WTC11 (cell line): ENCODE results near the gene OPN1LW.

ENCODE experiments used
- CREB1 ChIP-seq: sonication (generic); formaldehyde crosslinking; IDR thresholded peaks from 2 replicates; pipeline ENCODE4 v1.8.0; 2023; ENCODE audit warnings: mild to moderate bottlenecking, missing genetic modification reagents
- IRF2 ChIP-seq: sonication (generic); formaldehyde crosslinking; IDR thresholded peaks from 2 replicates; pipeline ENCODE4 v1.8.0; 2022; ENCODE audit warnings: low read depth, missing genetic modification reagents, borderline replicate concordance
- JUN ChIP-seq: sonication (generic); formaldehyde crosslinking; IDR thresholded peaks from 2 replicates; pipeline ENCODE4 v1.8.0; 2023; ENCODE audit warnings: mild to moderate bottlenecking, missing genetic modification reagents
- NFE2L1 ChIP-seq: sonication (generic); formaldehyde crosslinking; IDR thresholded peaks from 2 replicates; pipeline ENCODE4 v1.8.1; 2023; ENCODE audit warnings: missing genetic modification reagents
- ZNF121 ChIP-seq: sonication (generic); formaldehyde crosslinking; IDR thresholded peaks from 2 replicates; pipeline ENCODE4 v1.8.0; 2023; ENCODE audit warnings: missing genetic modification reagents
- TF ChIP-seq, protein P1 (sequence below): fragments of 200-600 bp; IDR thresholded peaks from 2 replicates; pipeline ENCODE4 v1.8.0; 2022; ENCODE audit warnings: antibody characterized with exemption
- TF ChIP-seq, protein P2 (sequence below): sonication (generic); formaldehyde crosslinking; IDR thresholded peaks from 2 replicates; pipeline ENCODE4 v1.8.1; 2023; ENCODE audit warnings: mild to moderate bottlenecking, missing genetic modification reagents, moderate library complexity
- TF ChIP-seq, protein P3 (sequence below): sonication (generic); formaldehyde crosslinking; IDR thresholded peaks from 2 replicates; pipeline ENCODE4 v1.8.0; 2022; ENCODE audit warnings: mild to moderate bottlenecking, missing genetic modification reagents
- TF ChIP-seq, protein P4 (sequence below): fragments of 250-450 bp; sonication (Bioruptor Pico); IDR thresholded peaks from 2 replicates; pipeline ENCODE4 v1.9.0; 2021; ENCODE audit warnings: mild to moderate bottlenecking, borderline replicate concordance
- TF ChIP-seq, protein P5 (sequence below): sonication (generic); formaldehyde crosslinking; IDR thresholded peaks from 2 replicates; pipeline ENCODE4 v1.8.0; 2022; ENCODE audit warnings: mild to moderate bottlenecking, missing genetic modification reagents

GRCh38 chrX:154115071-154115470 lies 29.0 kb upstream of the OPN1LW start:
- TF ChIP-seq, protein P1, sequence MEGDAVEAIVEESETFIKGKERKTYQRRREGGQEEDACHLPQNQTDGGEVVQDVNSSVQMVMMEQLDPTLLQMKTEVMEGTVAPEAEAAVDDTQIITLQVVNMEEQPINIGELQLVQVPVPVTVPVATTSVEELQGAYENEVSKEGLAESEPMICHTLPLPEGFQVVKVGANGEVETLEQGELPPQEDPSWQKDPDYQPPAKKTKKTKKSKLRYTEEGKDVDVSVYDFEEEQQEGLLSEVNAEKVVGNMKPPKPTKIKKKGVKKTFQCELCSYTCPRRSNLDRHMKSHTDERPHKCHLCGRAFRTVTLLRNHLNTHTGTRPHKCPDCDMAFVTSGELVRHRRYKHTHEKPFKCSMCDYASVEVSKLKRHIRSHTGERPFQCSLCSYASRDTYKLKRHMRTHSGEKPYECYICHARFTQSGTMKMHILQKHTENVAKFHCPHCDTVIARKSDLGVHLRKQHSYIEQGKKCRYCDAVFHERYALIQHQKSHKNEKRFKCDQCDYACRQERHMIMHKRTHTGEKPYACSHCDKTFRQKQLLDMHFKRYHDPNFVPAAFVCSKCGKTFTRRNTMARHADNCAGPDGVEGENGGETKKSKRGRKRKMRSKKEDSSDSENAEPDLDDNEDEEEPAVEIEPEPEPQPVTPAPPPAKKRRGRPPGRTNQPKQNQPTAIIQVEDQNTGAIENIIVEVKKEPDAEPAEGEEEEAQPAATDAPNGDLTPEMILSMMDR: no peak
- TF ChIP-seq CREB1: no peak
- no peak for TF ChIP-seq NFE2L1 (CRISPR knock-in tag)
- TF ChIP-seq, protein P2, sequence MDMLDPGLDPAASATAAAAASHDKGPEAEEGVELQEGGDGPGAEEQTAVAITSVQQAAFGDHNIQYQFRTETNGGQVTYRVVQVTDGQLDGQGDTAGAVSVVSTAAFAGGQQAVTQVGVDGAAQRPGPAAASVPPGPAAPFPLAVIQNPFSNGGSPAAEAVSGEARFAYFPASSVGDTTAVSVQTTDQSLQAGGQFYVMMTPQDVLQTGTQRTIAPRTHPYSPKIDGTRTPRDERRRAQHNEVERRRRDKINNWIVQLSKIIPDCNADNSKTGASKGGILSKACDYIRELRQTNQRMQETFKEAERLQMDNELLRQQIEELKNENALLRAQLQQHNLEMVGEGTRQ (CRISPR knock-in tag): no peak
- TF ChIP-seq, protein P3, sequence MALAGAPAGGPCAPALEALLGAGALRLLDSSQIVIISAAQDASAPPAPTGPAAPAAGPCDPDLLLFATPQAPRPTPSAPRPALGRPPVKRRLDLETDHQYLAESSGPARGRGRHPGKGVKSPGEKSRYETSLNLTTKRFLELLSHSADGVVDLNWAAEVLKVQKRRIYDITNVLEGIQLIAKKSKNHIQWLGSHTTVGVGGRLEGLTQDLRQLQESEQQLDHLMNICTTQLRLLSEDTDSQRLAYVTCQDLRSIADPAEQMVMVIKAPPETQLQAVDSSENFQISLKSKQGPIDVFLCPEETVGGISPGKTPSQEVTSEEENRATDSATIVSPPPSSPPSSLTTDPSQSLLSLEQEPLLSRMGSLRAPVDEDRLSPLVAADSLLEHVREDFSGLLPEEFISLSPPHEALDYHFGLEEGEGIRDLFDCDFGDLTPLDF (CRISPR knock-in tag): no peak
- TF ChIP-seq, protein P4, sequence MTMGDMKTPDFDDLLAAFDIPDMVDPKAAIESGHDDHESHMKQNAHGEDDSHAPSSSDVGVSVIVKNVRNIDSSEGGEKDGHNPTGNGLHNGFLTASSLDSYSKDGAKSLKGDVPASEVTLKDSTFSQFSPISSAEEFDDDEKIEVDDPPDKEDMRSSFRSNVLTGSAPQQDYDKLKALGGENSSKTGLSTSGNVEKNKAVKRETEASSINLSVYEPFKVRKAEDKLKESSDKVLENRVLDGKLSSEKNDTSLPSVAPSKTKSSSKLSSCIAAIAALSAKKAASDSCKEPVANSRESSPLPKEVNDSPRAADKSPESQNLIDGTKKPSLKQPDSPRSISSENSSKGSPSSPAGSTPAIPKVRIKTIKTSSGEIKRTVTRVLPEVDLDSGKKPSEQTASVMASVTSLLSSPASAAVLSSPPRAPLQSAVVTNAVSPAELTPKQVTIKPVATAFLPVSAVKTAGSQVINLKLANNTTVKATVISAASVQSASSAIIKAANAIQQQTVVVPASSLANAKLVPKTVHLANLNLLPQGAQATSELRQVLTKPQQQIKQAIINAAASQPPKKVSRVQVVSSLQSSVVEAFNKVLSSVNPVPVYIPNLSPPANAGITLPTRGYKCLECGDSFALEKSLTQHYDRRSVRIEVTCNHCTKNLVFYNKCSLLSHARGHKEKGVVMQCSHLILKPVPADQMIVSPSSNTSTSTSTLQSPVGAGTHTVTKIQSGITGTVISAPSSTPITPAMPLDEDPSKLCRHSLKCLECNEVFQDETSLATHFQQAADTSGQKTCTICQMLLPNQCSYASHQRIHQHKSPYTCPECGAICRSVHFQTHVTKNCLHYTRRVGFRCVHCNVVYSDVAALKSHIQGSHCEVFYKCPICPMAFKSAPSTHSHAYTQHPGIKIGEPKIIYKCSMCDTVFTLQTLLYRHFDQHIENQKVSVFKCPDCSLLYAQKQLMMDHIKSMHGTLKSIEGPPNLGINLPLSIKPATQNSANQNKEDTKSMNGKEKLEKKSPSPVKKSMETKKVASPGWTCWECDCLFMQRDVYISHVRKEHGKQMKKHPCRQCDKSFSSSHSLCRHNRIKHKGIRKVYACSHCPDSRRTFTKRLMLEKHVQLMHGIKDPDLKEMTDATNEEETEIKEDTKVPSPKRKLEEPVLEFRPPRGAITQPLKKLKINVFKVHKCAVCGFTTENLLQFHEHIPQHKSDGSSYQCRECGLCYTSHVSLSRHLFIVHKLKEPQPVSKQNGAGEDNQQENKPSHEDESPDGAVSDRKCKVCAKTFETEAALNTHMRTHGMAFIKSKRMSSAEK (CRISPR knock-in tag): no peak
- TF ChIP-seq, protein P5, sequence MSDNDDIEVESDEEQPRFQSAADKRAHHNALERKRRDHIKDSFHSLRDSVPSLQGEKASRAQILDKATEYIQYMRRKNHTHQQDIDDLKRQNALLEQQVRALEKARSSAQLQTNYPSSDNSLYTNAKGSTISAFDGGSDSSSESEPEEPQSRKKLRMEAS (CRISPR knock-in tag): no peak
- no peak for TF ChIP-seq IRF2 (CRISPR knock-in tag)
- no peak for TF ChIP-seq JUN (CRISPR knock-in tag)
- no peak for TF ChIP-seq ZNF121
